Natural killer cell (primary cell): Measurements from ENCODE around the gene WFDC1. TPM values are rescaled to one million over a fixed set of nuclear protein-coding genes. Genes with fewer than 3 reads are reported as not detected.

Source experiments
- ATAC-seq, 3 donors: fragments of 150-1000 bp in 2 of 3; fragments of 200-7000 bp in 1 of 3; cut with Tn5 transposase; 1 replicate in 1 of 3; 2 replicates in 2 of 3; pipeline ENCODE4 v1.10.0; 2021; ENCODE audit warnings: mild to moderate bottlenecking in 2 of 3, moderate library complexity in 2 of 3
- DNase-seq, 2 donors: peaks; one replicate each; pipeline versions ENCODE4 v3.0.0 to v3.0.0-alpha.2; 2013 to 2021; ENCODE audit warnings: mixed read lengths in 1 of 2
- H3K27ac ChIP-seq: one replicate; pipeline ENCODE4 v1.5.1; 2013; ENCODE audit warnings: mild to moderate bottlenecking, low read length
- H3K27me3 ChIP-seq: one replicate; pipeline ENCODE4 v1.6.1; 2013; ENCODE audit warnings: low read length; ENCODE audit not compliant: control insufficient read depth, insufficient read depth
- H3K36me3 ChIP-seq: one replicate; pipeline ENCODE4 v1.6.1; 2013; ENCODE audit warnings: low read length; ENCODE audit not compliant: control insufficient read depth, insufficient read depth
- H3K4me1 ChIP-seq: one replicate; pipeline ENCODE4 v1.6.1; 2013; ENCODE audit warnings: low read length; ENCODE audit not compliant: control insufficient read depth, insufficient read depth
- H3K4me3 ChIP-seq: one replicate; pipeline ENCODE4 v1.5.1; 2013; ENCODE audit warnings: low read length
- H3K9me3 ChIP-seq: one replicate; pipeline ENCODE4 v1.6.1; 2013; ENCODE audit warnings: low read length; ENCODE audit not compliant: control insufficient read depth, insufficient read depth
- H3K27ac Mint-ChIP-seq, 2 donors: one replicate each; pipeline ENCODE4 v1.8.0; 2022; ENCODE audit warnings: mild to moderate bottlenecking in 2 of 2, mixed read lengths in 2 of 2, moderate library complexity in 1 of 2
- H3K27me3 Mint-ChIP-seq, 2 donors: one replicate each; pipeline ENCODE4 v1.8.0; 2022; ENCODE audit warnings: low read depth in 2 of 2, mixed read lengths in 2 of 2
- H3K36me3 Mint-ChIP-seq: one replicate; pipeline ENCODE4 v1.8.0; 2022; ENCODE audit warnings: mixed read lengths
- H3K4me1 Mint-ChIP-seq, 2 donors: one replicate each; pipeline ENCODE4 v1.8.0; 2022; ENCODE audit warnings: mixed read lengths in 2 of 2
- H3K4me3 Mint-ChIP-seq: one replicate; pipeline ENCODE4 v1.8.0; 2022; ENCODE audit warnings: mild to moderate bottlenecking, moderate library complexity, mixed read lengths
- H3K9me3 Mint-ChIP-seq, 2 donors: one replicate each; pipeline ENCODE4 v1.8.0; 2022; ENCODE audit warnings: mixed read lengths in 2 of 2
- CTCF ChIP-seq: fragments of 200-600 bp; IDR thresholded peaks from one replicate; pipeline ENCODE4 v1.8.0; 2022; ENCODE audit warnings: antibody characterized with exemption
- WGBS: methylation state at CpG from one replicate; pipeline ENCODE4 v1.1.7; 2013; ENCODE audit warnings: missing lambda C conversion rate; ENCODE audit not compliant: insufficient coverage; 5-methylcytosine and 5-hydroxymethylcytosine counted together
- intact Hi-C: fragments of 100-400 bp; cut with micrococcal nuclease; formaldehyde crosslinking; loops from one replicate; pipeline ENCODE4 v1.14.2; 2022
- total RNA-seq, 4 donors: library from RNA; stranded (reverse); fragments of 120-200 nt in 1 of 4; gene quantifications; one replicate each; pipeline versions ENCODE4 v1.2.3 to v1.2.4, GENCODE V29; 2013 to 2022

The WFDC1 gene
- total RNA-seq, 3 donors from 2014 or later (not counting 1 experiment from before 2014, with no cell fraction given) = not detected

GRCh38 chr16:84254062-84254461 is 40.6 kb upstream of the WFDC1 start:
- no peak overlapping the region for H3K4me3 ChIP-seq
- no peak for TF ChIP-seq CTCF
- H3K27me3 Mint-ChIP-seq = peaks cover 19% of the 10 kb centered on the region in 2 donors
- no peaks in the 10 kb centered on the region for H3K9me3 Mint-ChIP-seq
- H3K36me3 ChIP-seq = no peaks in the 10 kb centered on the region
- ATAC-seq (no peak), DNase-seq (no peak)
- no peaks in the 10 kb centered on the region for H3K36me3 Mint-ChIP-seq
- intact Hi-C loops = no loop called here
- no peaks in the 10 kb centered on the region for H3K9me3 ChIP-seq
- H3K4me1 Mint-ChIP-seq = no peaks in the 10 kb centered on the region
- H3K27ac Mint-ChIP-seq = no peak overlapping the region
- 60% methylated on average over 4 of the region's 4 CpGs for WGBS
- H3K4me3 Mint-ChIP-seq = no peak overlapping the region
- no peaks in the 10 kb centered on the region for H3K4me1 ChIP-seq
- no peak overlapping the region for H3K27ac ChIP-seq
- H3K27me3 ChIP-seq = no peaks in the 10 kb centered on the region

GRCh38 chr16:84255050-84255810 is 39.4 kb upstream of the WFDC1 start:
- WGBS = 91% methylated on average over 4 of the region's 4 CpGs
- Histone ChIP-seq H3K9me3 (no peaks in the 10 kb centered on the region), H3K4me3 (no peak overlapping the region), H3K27me3 (no peaks in the 10 kb centered on the region), H3K27ac (no peak overlapping the region), H3K4me1 (no peaks in the 10 kb centered on the region), H3K36me3 (no peaks in the 10 kb centered on the region)
- no peak overlapping the region for H3K27ac Mint-ChIP-seq
- no peaks in the 10 kb centered on the region for H3K36me3 Mint-ChIP-seq
- no peak for TF ChIP-seq CTCF
- no peak overlapping the region for H3K4me3 Mint-ChIP-seq
- intact Hi-C loops = no loop called here
- H3K4me1 Mint-ChIP-seq = no peaks in the 10 kb centered on the region
- no peak for ATAC-seq
- H3K27me3 Mint-ChIP-seq = peaks cover 12 to 19% of the 10 kb centered on the region in 2 donors
- no peak for DNase-seq
- no peaks in the 10 kb centered on the region for H3K9me3 Mint-ChIP-seq

- Mint-ChIP-seq H3K4me3 (no peak overlapping the region), H3K4me1 (no peaks in the 10 kb centered on the region), H3K27ac (no peak overlapping the region), H3K36me3 (no peaks in the 10 kb centered on the region), H3K9me3 (no peaks in the 10 kb centered on the region), H3K27me3 (peaks cover 7 to 13% of the 10 kb centered on the region in 2 donors)
- H3K4me3 ChIP-seq = no peak overlapping the region
- no peaks in the 10 kb centered on the region for H3K27me3 ChIP-seq
- DNase-seq (no peak), ATAC-seq (no peak)
- H3K9me3 ChIP-seq = no peaks in the 10 kb centered on the region
- intact Hi-C loops = no loop called here
- TF ChIP-seq CTCF = no peak
- no peaks in the 10 kb centered on the region for H3K36me3 ChIP-seq
- H3K27ac ChIP-seq = no peak overlapping the region
- no peaks in the 10 kb centered on the region for H3K4me1 ChIP-seq
- 91% methylated on average over 11 of the region's 11 CpGs for WGBS
These were observed 36.4 kb upstream of the WFDC1 start for GRCh38 chr16:84258266-84258665.

GRCh38 chr16:84259691-84260090 is 35.0 kb upstream of the WFDC1 start:
- 83% methylated on average over 1 of the region's 3 CpGs for WGBS
- no peak overlapping the region for H3K27ac Mint-ChIP-seq
- DNase-seq = no peak
- H3K4me3 Mint-ChIP-seq = no peak overlapping the region
- no peaks in the 10 kb centered on the region for H3K36me3 ChIP-seq
- H3K27me3 Mint-ChIP-seq = peaks cover 7 to 10% of the 10 kb centered on the region in 2 donors
- H3K4me1 ChIP-seq = no peaks in the 10 kb centered on the region
- no peak for TF ChIP-seq CTCF
- no peak overlapping the region for H3K4me3 ChIP-seq
- no peaks in the 10 kb centered on the region for H3K36me3 Mint-ChIP-seq
- ATAC-seq = no peak
- no peak overlapping the region for H3K27ac ChIP-seq
- H3K9me3 Mint-ChIP-seq = no peaks in the 10 kb centered on the region
- no peaks in the 10 kb centered on the region for H3K4me1 Mint-ChIP-seq
- intact Hi-C loops = no loop called here
- no peaks in the 10 kb centered on the region for H3K9me3 ChIP-seq
- H3K27me3 ChIP-seq = no peaks in the 10 kb centered on the region
